ENCODE data around the gene USP27X. TPM values are rescaled to one million over a fixed set of nuclear protein-coding genes. Genes with fewer than 3 reads are reported as not detected.

Gene USP27X
- total and polyA plus RNA-seq, 2 of the 8 experiments (the other 6 are each of a cell fraction or from before 2014, with no cell fraction given): 3.8 to 4.7 TPM

DNA sequence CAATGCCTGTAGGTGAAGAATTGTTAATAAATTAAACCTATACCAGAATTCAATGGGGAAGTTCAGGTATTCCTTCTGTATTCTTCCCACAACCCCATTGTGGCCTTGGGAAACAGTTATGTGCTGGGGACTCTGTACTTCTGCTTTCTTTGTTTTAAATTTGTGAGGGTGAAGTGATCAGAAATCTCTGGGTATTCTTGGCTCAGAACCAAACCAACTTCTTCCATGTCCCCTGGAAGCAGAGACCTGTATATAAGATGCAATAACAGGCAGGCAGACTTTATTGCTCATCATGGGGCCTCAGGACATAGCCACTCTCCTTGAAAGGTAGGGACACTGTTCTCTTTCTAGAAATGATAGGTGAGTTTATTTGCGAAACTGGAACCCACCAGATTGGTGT, 19.8 kb upstream of the USP27X start (continued):
- TF ChIP-seq, protein P1, sequence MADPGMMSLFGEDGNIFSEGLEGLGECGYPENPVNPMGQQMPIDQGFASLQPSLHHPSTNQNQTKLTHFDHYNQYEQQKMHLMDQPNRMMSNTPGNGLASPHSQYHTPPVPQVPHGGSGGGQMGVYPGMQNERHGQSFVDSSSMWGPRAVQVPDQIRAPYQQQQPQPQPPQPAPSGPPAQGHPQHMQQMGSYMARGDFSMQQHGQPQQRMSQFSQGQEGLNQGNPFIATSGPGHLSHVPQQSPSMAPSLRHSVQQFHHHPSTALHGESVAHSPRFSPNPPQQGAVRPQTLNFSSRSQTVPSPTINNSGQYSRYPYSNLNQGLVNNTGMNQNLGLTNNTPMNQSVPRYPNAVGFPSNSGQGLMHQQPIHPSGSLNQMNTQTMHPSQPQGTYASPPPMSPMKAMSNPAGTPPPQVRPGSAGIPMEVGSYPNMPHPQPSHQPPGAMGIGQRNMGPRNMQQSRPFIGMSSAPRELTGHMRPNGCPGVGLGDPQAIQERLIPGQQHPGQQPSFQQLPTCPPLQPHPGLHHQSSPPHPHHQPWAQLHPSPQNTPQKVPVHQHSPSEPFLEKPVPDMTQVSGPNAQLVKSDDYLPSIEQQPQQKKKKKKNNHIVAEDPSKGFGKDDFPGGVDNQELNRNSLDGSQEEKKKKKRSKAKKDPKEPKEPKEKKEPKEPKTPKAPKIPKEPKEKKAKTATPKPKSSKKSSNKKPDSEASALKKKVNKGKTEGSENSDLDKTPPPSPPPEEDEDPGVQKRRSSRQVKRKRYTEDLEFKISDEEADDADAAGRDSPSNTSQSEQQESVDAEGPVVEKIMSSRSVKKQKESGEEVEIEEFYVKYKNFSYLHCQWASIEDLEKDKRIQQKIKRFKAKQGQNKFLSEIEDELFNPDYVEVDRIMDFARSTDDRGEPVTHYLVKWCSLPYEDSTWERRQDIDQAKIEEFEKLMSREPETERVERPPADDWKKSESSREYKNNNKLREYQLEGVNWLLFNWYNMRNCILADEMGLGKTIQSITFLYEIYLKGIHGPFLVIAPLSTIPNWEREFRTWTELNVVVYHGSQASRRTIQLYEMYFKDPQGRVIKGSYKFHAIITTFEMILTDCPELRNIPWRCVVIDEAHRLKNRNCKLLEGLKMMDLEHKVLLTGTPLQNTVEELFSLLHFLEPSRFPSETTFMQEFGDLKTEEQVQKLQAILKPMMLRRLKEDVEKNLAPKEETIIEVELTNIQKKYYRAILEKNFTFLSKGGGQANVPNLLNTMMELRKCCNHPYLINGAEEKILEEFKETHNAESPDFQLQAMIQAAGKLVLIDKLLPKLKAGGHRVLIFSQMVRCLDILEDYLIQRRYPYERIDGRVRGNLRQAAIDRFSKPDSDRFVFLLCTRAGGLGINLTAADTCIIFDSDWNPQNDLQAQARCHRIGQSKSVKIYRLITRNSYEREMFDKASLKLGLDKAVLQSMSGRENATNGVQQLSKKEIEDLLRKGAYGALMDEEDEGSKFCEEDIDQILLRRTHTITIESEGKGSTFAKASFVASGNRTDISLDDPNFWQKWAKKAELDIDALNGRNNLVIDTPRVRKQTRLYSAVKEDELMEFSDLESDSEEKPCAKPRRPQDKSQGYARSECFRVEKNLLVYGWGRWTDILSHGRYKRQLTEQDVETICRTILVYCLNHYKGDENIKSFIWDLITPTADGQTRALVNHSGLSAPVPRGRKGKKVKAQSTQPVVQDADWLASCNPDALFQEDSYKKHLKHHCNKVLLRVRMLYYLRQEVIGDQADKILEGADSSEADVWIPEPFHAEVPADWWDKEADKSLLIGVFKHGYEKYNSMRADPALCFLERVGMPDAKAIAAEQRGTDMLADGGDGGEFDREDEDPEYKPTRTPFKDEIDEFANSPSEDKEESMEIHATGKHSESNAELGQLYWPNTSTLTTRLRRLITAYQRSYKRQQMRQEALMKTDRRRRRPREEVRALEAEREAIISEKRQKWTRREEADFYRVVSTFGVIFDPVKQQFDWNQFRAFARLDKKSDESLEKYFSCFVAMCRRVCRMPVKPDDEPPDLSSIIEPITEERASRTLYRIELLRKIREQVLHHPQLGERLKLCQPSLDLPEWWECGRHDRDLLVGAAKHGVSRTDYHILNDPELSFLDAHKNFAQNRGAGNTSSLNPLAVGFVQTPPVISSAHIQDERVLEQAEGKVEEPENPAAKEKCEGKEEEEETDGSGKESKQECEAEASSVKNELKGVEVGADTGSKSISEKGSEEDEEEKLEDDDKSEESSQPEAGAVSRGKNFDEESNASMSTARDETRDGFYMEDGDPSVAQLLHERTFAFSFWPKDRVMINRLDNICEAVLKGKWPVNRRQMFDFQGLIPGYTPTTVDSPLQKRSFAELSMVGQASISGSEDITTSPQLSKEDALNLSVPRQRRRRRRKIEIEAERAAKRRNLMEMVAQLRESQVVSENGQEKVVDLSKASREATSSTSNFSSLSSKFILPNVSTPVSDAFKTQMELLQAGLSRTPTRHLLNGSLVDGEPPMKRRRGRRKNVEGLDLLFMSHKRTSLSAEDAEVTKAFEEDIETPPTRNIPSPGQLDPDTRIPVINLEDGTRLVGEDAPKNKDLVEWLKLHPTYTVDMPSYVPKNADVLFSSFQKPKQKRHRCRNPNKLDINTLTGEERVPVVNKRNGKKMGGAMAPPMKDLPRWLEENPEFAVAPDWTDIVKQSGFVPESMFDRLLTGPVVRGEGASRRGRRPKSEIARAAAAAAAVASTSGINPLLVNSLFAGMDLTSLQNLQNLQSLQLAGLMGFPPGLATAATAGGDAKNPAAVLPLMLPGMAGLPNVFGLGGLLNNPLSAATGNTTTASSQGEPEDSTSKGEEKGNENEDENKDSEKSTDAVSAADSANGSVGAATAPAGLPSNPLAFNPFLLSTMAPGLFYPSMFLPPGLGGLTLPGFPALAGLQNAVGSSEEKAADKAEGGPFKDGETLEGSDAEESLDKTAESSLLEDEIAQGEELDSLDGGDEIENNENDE (IDR thresholded peaks at IDR 0.05; ENCODE audit: insufficient replicate concordance, low read length): no peak
- TF ChIP-seq SP4 (IDR thresholded peaks at IDR 0.05; ENCODE audit: low read length): no peak
- no peak for TF ChIP-seq CEBPB (IDR thresholded peaks at IDR 0.05; ENCODE audit: low read depth, low read length)
- TF ChIP-seq RBBP5 (IDR thresholded peaks at IDR 0.05; ENCODE audit: borderline replicate concordance, low read depth, low read length): no peak
- TF ChIP-seq BCL11A (IDR thresholded peaks at IDR 0.05; ENCODE audit: low read depth in 2 of 2, low read length in 2 of 2): no peak
- TF ChIP-seq CHD1 (IDR thresholded peaks at IDR 0.05; ENCODE audit: low read depth, low read length): no peak
- TF ChIP-seq NANOG (IDR thresholded peaks at IDR 0.05; ENCODE audit: insufficient read depth, low read depth, low read length, poor library complexity, severe bottlenecking): no peak
- no peak for TF ChIP-seq EGR1 (IDR thresholded peaks at IDR 0.05; ENCODE audit: borderline replicate concordance, low read depth, low read length)
- no peak for TF ChIP-seq CREB1 (IDR thresholded peaks at IDR 0.05)
- TF ChIP-seq HDAC2 (IDR thresholded peaks at IDR 0.05; ENCODE audit: borderline replicate concordance in 1 of 2, low read depth in 2 of 2, low read length in 2 of 2): no peak
- no peak for TF ChIP-seq JUN (IDR thresholded peaks at IDR 0.05; ENCODE audit: low read depth, low read length)
